Small intestine (tissue), 7 donors: ENCODE measurements around the gene OSBPL1A. TPM values are rescaled to one million over a fixed set of nuclear protein-coding genes. Genes with fewer than 3 reads are reported as not detected.
"Not testable (repeated sequence)": the region's sequence is repeated elsewhere in the genome, so short reads cannot be mapped to it uniquely, and the experiment has no call there.

Experiments used
- DNase-seq, 2 donors: peaks; one replicate each; pipeline versions ENCODE4 v3.0.0 to v3.0.0-alpha.2; 2013
- FAIRE-seq: peaks from 2 replicates; lab custom pipeline; 2012; peaks lifted over from hg19 to GRCh38; lab: Jason Lieb, UNC
- H3K27ac ChIP-seq, 3 donors: one replicate each; pipeline ENCODE4 v1.5.1; 2013; ENCODE audit warnings: low read length in 2 of 3, mild to moderate bottlenecking in 2 of 3, control low read depth in 1 of 3, inconsistent platforms in 1 of 3, low read depth in 1 of 3, moderate library complexity in 1 of 3
- H3K27me3 ChIP-seq, 3 donors: one replicate each; pipeline ENCODE4 v1.6.1; 2013; ENCODE audit warnings: low read length in 3 of 3, inconsistent platforms in 1 of 3; ENCODE audit not compliant: control insufficient read depth in 3 of 3, insufficient read depth in 3 of 3
- H3K36me3 ChIP-seq, 3 donors: one replicate each; pipeline ENCODE4 v1.6.1; 2013; ENCODE audit warnings: low read length in 3 of 3, inconsistent platforms in 1 of 3, low read depth in 1 of 3, mild to moderate bottlenecking in 1 of 3, moderate library complexity in 1 of 3; ENCODE audit not compliant: control insufficient read depth in 3 of 3, insufficient read depth in 2 of 3
- H3K4me1 ChIP-seq, 3 donors: one replicate each; pipeline ENCODE4 v1.6.1; 2013; ENCODE audit warnings: low read length in 2 of 3, inconsistent platforms in 1 of 3, low read depth in 1 of 3, mild to moderate bottlenecking in 1 of 3, moderate library complexity in 1 of 3; ENCODE audit not compliant: control insufficient read depth in 3 of 3, insufficient read depth in 2 of 3
- H3K4me3 ChIP-seq, 3 donors: one replicate each; pipeline ENCODE4 v1.5.1; 2013; ENCODE audit warnings: low read length in 3 of 3, control low read depth in 1 of 3, inconsistent platforms in 1 of 3, low read depth in 1 of 3, mild to moderate bottlenecking in 1 of 3, moderate library complexity in 1 of 3
- H3K9me3 ChIP-seq, 2 donors: one replicate each; pipeline ENCODE4 v1.6.1; 2013; ENCODE audit warnings: low read depth in 1 of 2, low read length in 1 of 2; ENCODE audit not compliant: control insufficient read depth in 2 of 2, insufficient read depth in 1 of 2
- WGBS, 3 donors: extraction: QIAGEN DNeasy Blood & Tissue Kit; methylation state at CpG; one replicate each; pipeline ENCODE4 v1.1.7; 2013; 5-methylcytosine and 5-hydroxymethylcytosine counted together
- polyA plus RNA-seq, 4 donors: library from polyadenylated mRNA; stranded (reverse) in 3 of 4; unstranded in 1 of 4; fragments of 200-250 nt in 3 of 4; fragments of 120-200 nt in 1 of 4; gene quantifications; one replicate each; pipeline versions ENCODE4 v1.2.1 to v1.2.3, GENCODE V29; 2013
- donor health status: healthy with polysubstance abuse.
- donor health status: control.
- donor health status: control.
- donor health status: Bipolar disorder and iron deficiency.
- donor health status: healthy.

OSBPL1A gene
- polyA plus RNA-seq, 4 donors, result 23.5 to 36.7 (median 34.7) TPM

DNA sequence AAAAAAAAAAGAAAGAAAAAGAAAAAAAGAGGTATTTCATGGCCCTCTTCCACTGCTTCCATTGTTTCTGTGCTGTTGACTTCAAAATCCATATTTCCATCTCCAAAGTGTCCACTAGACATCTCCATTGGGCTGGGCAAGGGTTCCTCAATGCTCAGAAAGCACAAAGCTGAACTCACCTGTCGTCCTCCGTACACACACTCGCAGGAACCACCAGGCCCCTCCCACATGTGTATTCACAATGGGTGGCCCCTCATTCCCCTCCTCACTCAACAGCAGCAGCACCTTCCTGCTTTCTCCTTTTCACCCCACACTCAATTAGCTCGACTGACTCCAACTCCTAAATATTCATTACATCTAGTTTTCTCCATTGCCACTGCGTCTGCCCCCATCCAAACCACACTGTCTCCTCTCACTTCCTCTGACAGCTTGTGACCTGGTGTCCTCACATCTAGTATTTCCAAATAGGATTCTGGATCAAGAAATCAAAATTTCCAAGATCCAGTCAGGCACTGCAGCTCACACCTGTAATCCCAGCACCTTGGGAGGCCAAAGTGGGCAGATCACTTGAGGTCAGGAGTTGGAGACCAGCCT is 25.2 kb downstream of the OSBPL1A start:
- peaks cover 0 to 15% (median 0%) of the 10 kb centered on the region in 3 donors for H3K36me3 ChIP-seq
- FAIRE-seq (no peak), DNase-seq (no peak)
- H3K4me1 ChIP-seq, result no peaks in the 10 kb centered on the region
- H3K27me3 ChIP-seq, result no peaks in the 10 kb centered on the region
- 87 to 95% (median 95%) methylated on average over 5 of the region's 5 CpGs for WGBS, 3 donors
- no peak overlapping the region for H3K27ac ChIP-seq
- no peak overlapping the region for H3K4me3 ChIP-seq
- no peaks in the 10 kb centered on the region for H3K9me3 ChIP-seq

- no peak overlapping the region for H3K27ac ChIP-seq
These were observed 27.5 kb downstream of the OSBPL1A start for GRCh38 chr18:24370120-24370519.

DNA sequence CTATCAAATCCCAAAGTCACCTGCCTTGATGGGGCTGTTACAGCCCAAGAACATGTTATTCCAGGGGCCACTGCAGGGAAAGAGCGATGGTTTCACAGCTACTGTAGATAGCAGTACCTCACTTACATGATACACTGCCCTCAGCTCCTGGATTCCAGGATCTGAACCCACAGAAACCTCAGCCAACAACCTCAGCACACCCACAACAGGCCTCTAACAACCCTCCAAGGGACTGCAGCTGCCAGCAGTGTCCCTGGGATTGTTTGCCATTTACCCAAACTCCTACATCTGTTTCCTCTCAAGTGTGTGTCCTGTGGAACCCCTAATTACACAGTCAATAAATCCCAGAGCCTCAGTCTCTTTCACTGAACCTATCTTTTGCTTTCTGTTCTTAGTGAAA is 28.2 kb downstream of the OSBPL1A start:
- no peak overlapping the region for H3K27ac ChIP-seq
- H3K4me1 ChIP-seq, result no peaks in the 10 kb centered on the region
- no peak overlapping the region for H3K4me3 ChIP-seq
- H3K27me3 ChIP-seq, result no peaks in the 10 kb centered on the region
- FAIRE-seq (no peak), DNase-seq (no peak)
- H3K36me3 ChIP-seq, result peaks cover 0 to 16% (median 0%) of the 10 kb centered on the region in 3 donors
- no peaks in the 10 kb centered on the region for H3K9me3 ChIP-seq
- WGBS, 3 donors, result 91 to 100% (median 92%) methylated on average over 1 of the region's 1 CpG

More at GRCh38 chr18:24370120-24370519, 27.5 kb downstream of the OSBPL1A start:
- Histone ChIP-seq H3K27me3 (no peaks in the 10 kb centered on the region), H3K36me3 (peaks cover 0 to 19% (median 0%) of the 10 kb centered on the region in 3 donors), H3K9me3 (no peaks in the 10 kb centered on the region), H3K4me3 (no peak overlapping the region), H3K4me1 (no peaks in the 10 kb centered on the region)
- DNase-seq (no peak), FAIRE-seq (no peak)
- WGBS, 3 donors, result 87 to 94% (median 91%) methylated on average over 4 of the region's 4 CpGs

GRCh38 chr18:24368749-24369148 is 28.9 kb downstream of the OSBPL1A start:
- Histone ChIP-seq H3K4me1 (no peaks in the 10 kb centered on the region), H3K27me3 (no peaks in the 10 kb centered on the region), H3K9me3 (no peaks in the 10 kb centered on the region), H3K4me3 (no peak overlapping the region), H3K36me3 (peaks cover 0 to 17% (median 0%) of the 10 kb centered on the region in 3 donors), H3K27ac (no peak overlapping the region)
- DNase-seq, result no peak
- WGBS, 3 donors, result 65 to 87% (median 79%) methylated on average over 3 of the region's 3 CpGs
- FAIRE-seq, result no peak

- Histone ChIP-seq H3K4me1 (no peaks in the 10 kb centered on the region), H3K4me3 (no peak overlapping the region), H3K27me3 (no peaks in the 10 kb centered on the region), H3K27ac (no peak overlapping the region), H3K9me3 (no peaks in the 10 kb centered on the region), H3K36me3 (peaks cover 0 to 14% (median 0%) of the 10 kb centered on the region in 3 donors)
- FAIRE-seq (no peak), DNase-seq (no peak)
- 89 to 93% (median 91%) methylated on average over 3 of the region's 3 CpGs for WGBS, 3 donors
These were observed 31.3 kb downstream of the OSBPL1A start for GRCh38 chr18:24366328-24366727.

- no peaks in the 10 kb centered on the region for H3K4me1 ChIP-seq
- H3K9me3 ChIP-seq, result no peaks in the 10 kb centered on the region
- no peak overlapping the region for H3K27ac ChIP-seq
- no peak for DNase-seq
- 93 to 100% (median 94%) methylated on average over 1 of the region's 1 CpG for WGBS, 3 donors
- FAIRE-seq, result no peak
- no peaks in the 10 kb centered on the region for H3K27me3 ChIP-seq
- H3K36me3 ChIP-seq, result peaks cover 0 to 13% (median 0%) of the 10 kb centered on the region in 3 donors
- H3K4me3 ChIP-seq, result no peak overlapping the region
These were observed 33.4 kb downstream of the OSBPL1A start for GRCh38 chr18:24364177-24364576.

DNA sequence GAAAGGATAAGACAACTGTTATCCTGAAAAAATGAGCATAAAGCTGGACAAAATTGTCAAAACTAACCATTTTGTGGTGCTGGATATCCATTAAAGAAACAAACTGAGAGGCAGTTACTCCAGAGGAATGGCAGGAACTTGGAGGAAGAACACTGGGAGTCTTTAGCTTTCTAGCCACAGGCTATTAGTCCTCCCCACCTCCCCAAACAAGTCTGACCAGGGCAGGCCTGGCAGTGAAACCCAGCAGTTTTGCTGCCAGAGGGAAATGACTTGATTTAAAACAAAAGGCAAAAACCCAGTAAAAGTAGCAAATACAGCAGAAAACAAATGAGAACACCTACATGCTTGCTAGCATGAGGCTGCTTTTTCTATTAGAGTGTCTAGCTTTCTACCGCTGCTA is 34.9 kb downstream of the OSBPL1A start:
- H3K27me3 ChIP-seq, result no peaks in the 10 kb centered on the region
- no peaks in the 10 kb centered on the region for H3K9me3 ChIP-seq
- H3K36me3 ChIP-seq, result peaks cover 0 to 15% (median 0%) of the 10 kb centered on the region in 3 donors
- FAIRE-seq (no peak), DNase-seq (no peak)
- H3K4me3 ChIP-seq, result no peak overlapping the region
- no peak overlapping the region for H3K27ac ChIP-seq
- no peaks in the 10 kb centered on the region for H3K4me1 ChIP-seq
- 86 to 93% (median 92%) methylated on average over 1 of the region's 1 CpG for WGBS, 3 donors

GRCh38 chr18:24359787-24360530 is 37.7 kb downstream of the OSBPL1A start:
- H3K4me3 ChIP-seq, H3K9me3 ChIP-seq, H3K27ac ChIP-seq, H3K27me3 ChIP-seq, FAIRE-seq, H3K4me1 ChIP-seq: not testable (repeated sequence)
- peak; percentile 45 to 58 for DNase-seq
- peaks cover 0 to 11% (median 0%) of the 10 kb centered on the region in 3 donors for H3K36me3 ChIP-seq
- 34 to 62% (median 52%) methylated on average over 9 of the region's 9 CpGs for WGBS, 3 donors
